Activated naive CD4-positive, alpha-beta T cell treated with anti-CD3 and anti-CD28 coated beads, Interleukin-2, amount 50 U/mL, for 24 hours (primary cell): Measurements from ENCODE around the gene CDKN2C.

ENCODE experiments used
- H3K27ac Mint-ChIP-seq: one replicate; pipeline ENCODE4 v1.8.0; 2021; ENCODE audit warnings: mild to moderate bottlenecking, mixed read lengths
- H3K27me3 Mint-ChIP-seq: one replicate; pipeline ENCODE4 v1.8.0; 2021; ENCODE audit warnings: mixed read lengths
- H3K36me3 Mint-ChIP-seq: one replicate; pipeline ENCODE4 v1.8.0; 2021; ENCODE audit warnings: mixed read lengths
- H3K4me1 Mint-ChIP-seq: one replicate; pipeline ENCODE4 v1.8.0; 2021; ENCODE audit warnings: mixed read lengths
- H3K4me3 Mint-ChIP-seq: one replicate; pipeline ENCODE4 v1.8.0; 2021; ENCODE audit warnings: mild to moderate bottlenecking, mixed read lengths
- H3K9me3 Mint-ChIP-seq: one replicate; pipeline ENCODE4 v1.8.0; 2021; ENCODE audit warnings: mixed read lengths

CDKN2C gene

GRCh38 chr1:50973255-50973654, 3.2 kb downstream of the CDKN2C start:
- no peak overlapping the region for H3K27ac Mint-ChIP-seq
- no peaks in the 10 kb centered on the region for H3K9me3 Mint-ChIP-seq
- no peak overlapping the region for H3K4me3 Mint-ChIP-seq
- H3K27me3 Mint-ChIP-seq, result peaks cover 27% of the 10 kb centered on the region
- peaks cover 25% of the 10 kb centered on the region for H3K4me1 Mint-ChIP-seq
- no peaks in the 10 kb centered on the region for H3K36me3 Mint-ChIP-seq

- Mint-ChIP-seq H3K27ac (no peak overlapping the region), H3K4me3 (no peak overlapping the region), H3K4me1 (peaks cover 33% of the 10 kb centered on the region), H3K9me3 (no peaks in the 10 kb centered on the region), H3K27me3 (peaks cover 34% of the 10 kb centered on the region), H3K36me3 (no peaks in the 10 kb centered on the region)
Measured at GRCh38 chr1:50973875-50974617, 4.0 kb downstream of the CDKN2C start.

- peaks cover 37% of the 10 kb centered on the region for H3K4me1 Mint-ChIP-seq
- H3K27ac Mint-ChIP-seq, result no peak overlapping the region
- peaks cover 37% of the 10 kb centered on the region for H3K27me3 Mint-ChIP-seq
- no peaks in the 10 kb centered on the region for H3K36me3 Mint-ChIP-seq
- no peak overlapping the region for H3K4me3 Mint-ChIP-seq
- no peaks in the 10 kb centered on the region for H3K9me3 Mint-ChIP-seq
Measured at GRCh38 chr1:50974618-50974935, 4.5 kb downstream of the CDKN2C start.

- H3K4me1 Mint-ChIP-seq, result peaks cover 30% of the 10 kb centered on the region
- H3K4me3 Mint-ChIP-seq, result no peak overlapping the region
- H3K36me3 Mint-ChIP-seq, result no peaks in the 10 kb centered on the region
- no peaks in the 10 kb centered on the region for H3K9me3 Mint-ChIP-seq
- H3K27ac Mint-ChIP-seq, result no peak overlapping the region
- peaks cover 36% of the 10 kb centered on the region for H3K27me3 Mint-ChIP-seq
Measured at GRCh38 chr1:50975436-50975835, 5.4 kb downstream of the CDKN2C start.

GRCh38 chr1:50976111-50976889, 6.3 kb downstream of the CDKN2C start:
- no peak overlapping the region for H3K27ac Mint-ChIP-seq
- H3K27me3 Mint-ChIP-seq, result peaks cover 36% of the 10 kb centered on the region
- no peaks in the 10 kb centered on the region for H3K9me3 Mint-ChIP-seq

GRCh38 chr1:50976890-50977574, 7.0 kb downstream of the CDKN2C start:
- peaks cover 36% of the 10 kb centered on the region for H3K27me3 Mint-ChIP-seq
- no peak overlapping the region for H3K27ac Mint-ChIP-seq
- H3K4me3 Mint-ChIP-seq, result peak overlapping the region; percentile 86
- H3K9me3 Mint-ChIP-seq, result no peaks in the 10 kb centered on the region
- H3K36me3 Mint-ChIP-seq, result no peaks in the 10 kb centered on the region
- peaks cover 20% of the 10 kb centered on the region for H3K4me1 Mint-ChIP-seq

More at GRCh38 chr1:50976111-50976889, 6.3 kb downstream of the CDKN2C start:
- no peaks in the 10 kb centered on the region for H3K36me3 Mint-ChIP-seq
- peak overlapping the region; percentile 86 for H3K4me3 Mint-ChIP-seq
- peaks cover 22% of the 10 kb centered on the region for H3K4me1 Mint-ChIP-seq

GRCh38 chr1:50977575-50978143, 7.6 kb downstream of the CDKN2C start:
- Mint-ChIP-seq H3K9me3 (no peaks in the 10 kb centered on the region), H3K27me3 (peaks cover 34% of the 10 kb centered on the region), H3K4me1 (peaks cover 18% of the 10 kb centered on the region), H3K36me3 (no peaks in the 10 kb centered on the region), H3K27ac (no peak overlapping the region), H3K4me3 (peak overlapping the region; percentile 86)

GRCh38 chr1:50978144-50978851, 8.3 kb downstream of the CDKN2C start:
- H3K4me1 Mint-ChIP-seq, result peaks cover 18% of the 10 kb centered on the region
- H3K36me3 Mint-ChIP-seq, result no peaks in the 10 kb centered on the region
- peaks cover 35% of the 10 kb centered on the region for H3K27me3 Mint-ChIP-seq
- H3K27ac Mint-ChIP-seq, result peak overlapping the region; percentile 57
- peak overlapping the region; percentile 83 for H3K4me3 Mint-ChIP-seq
- H3K9me3 Mint-ChIP-seq, result no peaks in the 10 kb centered on the region

- H3K27me3 Mint-ChIP-seq, result peaks cover 33% of the 10 kb centered on the region
- no peaks in the 10 kb centered on the region for H3K36me3 Mint-ChIP-seq
- H3K9me3 Mint-ChIP-seq, result no peaks in the 10 kb centered on the region
Measured at GRCh38 chr1:50978852-50979781, 9.1 kb downstream of the CDKN2C start.

GRCh38 chr1:50979937-50980336, 9.9 kb downstream of the CDKN2C start:
- H3K27ac Mint-ChIP-seq, result no peak overlapping the region
- no peak overlapping the region for H3K4me3 Mint-ChIP-seq
- peaks cover 26% of the 10 kb centered on the region for H3K27me3 Mint-ChIP-seq
- peaks cover 18% of the 10 kb centered on the region for H3K4me1 Mint-ChIP-seq
- H3K9me3 Mint-ChIP-seq, result no peaks in the 10 kb centered on the region
- H3K36me3 Mint-ChIP-seq, result no peaks in the 10 kb centered on the region

More at GRCh38 chr1:50978852-50979781, 9.1 kb downstream of the CDKN2C start:
- H3K4me1 Mint-ChIP-seq, result peaks cover 18% of the 10 kb centered on the region
- H3K27ac Mint-ChIP-seq, result peak overlapping the region; percentile 57
- H3K4me3 Mint-ChIP-seq, result peak overlapping the region; percentile 83

- Mint-ChIP-seq H3K27me3 (peaks cover 24% of the 10 kb centered on the region), H3K27ac (no peak overlapping the region), H3K9me3 (no peaks in the 10 kb centered on the region), H3K4me3 (no peak overlapping the region), H3K36me3 (no peaks in the 10 kb centered on the region), H3K4me1 (peaks cover 18% of the 10 kb centered on the region)
Measured at GRCh38 chr1:50980505-50980904, 10.5 kb downstream of the CDKN2C start.

GRCh38 chr1:50981741-50982140, 11.7 kb downstream of the CDKN2C start:
- Mint-ChIP-seq H3K27ac (no peak overlapping the region), H3K36me3 (no peaks in the 10 kb centered on the region), H3K9me3 (no peaks in the 10 kb centered on the region), H3K27me3 (peaks cover 22% of the 10 kb centered on the region), H3K4me1 (peaks cover 14% of the 10 kb centered on the region), H3K4me3 (no peak overlapping the region)

- no peak overlapping the region for H3K27ac Mint-ChIP-seq
Measured at GRCh38 chr1:50982611-50983010, 12.6 kb downstream of the CDKN2C start.

GRCh38 chr1:50983219-50983802, 13.3 kb downstream of the CDKN2C start:
- H3K9me3 Mint-ChIP-seq, result no peaks in the 10 kb centered on the region
- H3K27ac Mint-ChIP-seq, result no peak overlapping the region
- no peaks in the 10 kb centered on the region for H3K36me3 Mint-ChIP-seq
- peaks cover 11% of the 10 kb centered on the region for H3K4me1 Mint-ChIP-seq
- no peak overlapping the region for H3K4me3 Mint-ChIP-seq
- H3K27me3 Mint-ChIP-seq, result peaks cover 19% of the 10 kb centered on the region

More at GRCh38 chr1:50982611-50983010, 12.6 kb downstream of the CDKN2C start:
- Mint-ChIP-seq H3K4me1 (peaks cover 12% of the 10 kb centered on the region), H3K4me3 (no peak overlapping the region), H3K36me3 (no peaks in the 10 kb centered on the region), H3K27me3 (peaks cover 19% of the 10 kb centered on the region), H3K9me3 (no peaks in the 10 kb centered on the region)
